Measurements from ENCODE around the gene CHST2.

CHST2 gene

DNA sequence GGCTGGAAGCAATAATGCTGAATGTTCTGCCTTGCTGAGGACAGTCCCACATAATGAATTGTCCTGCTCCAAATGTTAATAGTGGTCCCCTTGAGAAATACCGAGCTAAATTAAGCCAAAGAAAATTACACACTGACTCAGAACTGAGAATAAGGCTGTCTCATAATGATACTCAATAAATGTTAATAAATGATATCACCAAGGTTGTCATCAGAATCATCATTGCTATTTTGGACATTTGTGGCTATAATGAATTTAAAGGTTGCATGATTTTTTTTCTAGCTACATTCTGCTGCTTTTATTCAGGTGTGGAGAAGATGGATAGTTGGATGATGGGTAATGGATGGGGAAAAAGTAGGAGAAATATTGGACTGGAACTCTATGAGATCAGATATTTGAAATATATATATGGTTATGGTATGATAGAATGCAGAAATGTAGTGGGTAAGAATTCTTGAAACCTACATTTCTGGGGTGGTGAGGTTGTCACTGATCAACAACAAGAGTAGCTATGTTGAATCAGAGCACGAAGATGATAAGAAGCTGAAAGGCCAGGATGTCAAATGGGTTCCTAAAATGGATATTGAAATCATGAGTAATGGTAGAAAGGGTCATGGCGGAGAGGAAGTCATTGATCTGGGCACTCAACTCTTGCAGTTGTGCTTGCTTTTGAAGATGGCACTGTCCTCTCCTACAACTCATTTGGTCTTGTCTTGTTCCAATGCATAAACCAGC lies 12.8 kb downstream of the CHST2 start:
- DNase-seq (ENCODE audit: low spot score), result no peak
- in situ Hi-C loops (cut with MboI; ENCODE audit: low sequenced_read_pairs, unreplicated experiment), result no loop called here
- TF ChIP-seq CTCF (IDR thresholded peaks at IDR 0.05; ENCODE audit: borderline replicate concordance, control extremely low read depth, extremely low read depth, insufficient read depth, missing control alignments), result no peak

DNA sequence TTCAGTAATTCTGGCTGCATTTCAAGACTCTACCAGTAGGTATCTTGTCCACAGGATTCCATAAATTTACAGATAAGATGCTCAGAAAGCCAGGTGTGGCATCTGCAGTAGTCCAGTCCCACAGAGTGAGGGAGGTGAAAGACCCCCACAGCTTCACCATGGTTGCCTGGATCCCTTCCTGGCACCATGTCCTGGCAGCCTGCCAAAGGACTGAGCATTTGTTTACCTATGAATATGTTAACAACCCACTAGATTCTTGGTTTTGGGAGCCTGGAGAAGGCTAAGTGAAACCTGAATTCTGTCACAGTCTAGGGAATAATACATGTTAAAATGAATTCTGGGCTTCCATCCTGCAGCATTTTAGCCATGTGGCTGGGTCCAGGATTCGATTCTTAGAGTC lies 14.9 kb downstream of the CHST2 start:
- in situ Hi-C loops (cut with MboI; ENCODE audit: low sequenced_read_pairs, unreplicated experiment), result no loop called here
- TF ChIP-seq CTCF (IDR thresholded peaks at IDR 0.05; ENCODE audit: borderline replicate concordance, control extremely low read depth, extremely low read depth, insufficient read depth, missing control alignments), result no peak
- no peak for DNase-seq (ENCODE audit: low spot score)

GRCh38 chr3:143135150-143135549 lies 15.6 kb downstream of the CHST2 start:
- TF ChIP-seq CTCF (IDR thresholded peaks at IDR 0.05; ENCODE audit: borderline replicate concordance, control extremely low read depth, extremely low read depth, insufficient read depth, missing control alignments), result no peak
- in situ Hi-C loops (cut with MboI; ENCODE audit: low sequenced_read_pairs, unreplicated experiment), result no loop called here
- no peak for DNase-seq (ENCODE audit: low spot score)

DNA sequence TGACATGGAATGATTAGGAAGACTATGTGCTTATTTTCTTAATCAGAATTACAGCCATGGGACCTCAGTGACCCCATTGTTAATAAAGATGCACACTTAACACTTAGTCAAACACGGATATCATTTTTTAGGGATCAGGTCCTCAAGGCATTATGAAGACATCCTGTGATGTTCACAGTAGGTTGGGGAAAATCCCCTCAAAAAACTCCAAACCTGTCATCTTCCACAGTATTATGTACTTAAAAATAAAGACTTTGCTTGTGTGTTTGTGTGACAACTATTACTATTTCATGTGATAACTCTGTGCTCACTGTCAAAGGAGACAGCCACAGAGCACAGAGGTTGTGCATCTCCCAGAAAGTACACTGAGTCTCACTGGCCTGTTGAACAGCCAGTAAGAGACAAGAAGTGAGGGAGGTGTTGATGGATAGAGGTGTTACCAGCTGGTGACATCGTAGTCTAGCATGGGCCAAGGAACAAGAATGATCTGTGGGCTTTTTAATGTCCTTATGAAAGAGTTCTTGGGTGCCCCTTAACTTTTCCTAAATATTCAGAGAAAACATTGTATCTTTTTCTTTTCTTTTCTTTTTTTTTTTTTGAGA lies 18.0 kb downstream of the CHST2 start:
- DNase-seq (ENCODE audit: low spot score), result no peak
- in situ Hi-C loops (cut with MboI; ENCODE audit: low sequenced_read_pairs, unreplicated experiment), result no loop called here
- no peak for TF ChIP-seq CTCF (IDR thresholded peaks at IDR 0.05; ENCODE audit: borderline replicate concordance, control extremely low read depth, extremely low read depth, insufficient read depth, missing control alignments)

GRCh38 chr3:143138953-143139352 lies 19.4 kb downstream of the CHST2 start:
- TF ChIP-seq CTCF (IDR thresholded peaks at IDR 0.05; ENCODE audit: borderline replicate concordance, control extremely low read depth, extremely low read depth, insufficient read depth, missing control alignments), result no peak
- DNase-seq (ENCODE audit: low spot score), result no peak
- in situ Hi-C loops (cut with MboI; ENCODE audit: low sequenced_read_pairs, unreplicated experiment), result no loop called here

DNA sequence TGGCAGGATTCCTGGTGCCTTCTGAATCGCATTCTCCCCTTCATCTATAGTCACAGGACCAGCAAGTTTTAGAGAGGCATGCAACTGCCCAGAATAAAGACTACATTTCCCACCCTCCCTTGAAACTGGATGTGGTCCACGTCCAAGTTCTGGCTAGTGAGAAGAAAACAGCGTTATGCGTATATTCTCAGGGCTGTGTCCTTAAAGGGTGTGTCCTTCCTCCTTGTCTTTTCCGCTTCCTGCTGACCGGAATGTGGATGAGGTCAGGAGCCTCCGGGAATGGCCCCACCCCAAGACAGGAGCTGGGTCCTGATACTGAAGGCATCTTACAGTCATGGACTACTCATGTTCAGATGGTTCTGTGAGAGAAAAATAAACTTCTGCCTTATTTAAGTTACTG lies 20.2 kb downstream of the CHST2 start:
- TF ChIP-seq CTCF (IDR thresholded peaks at IDR 0.05; ENCODE audit: borderline replicate concordance, control extremely low read depth, extremely low read depth, insufficient read depth, missing control alignments), result no peak
- in situ Hi-C loops (cut with MboI; ENCODE audit: low sequenced_read_pairs, unreplicated experiment), result no loop called here
- DNase-seq (ENCODE audit: low spot score), result no peak
